ENCODE results near the gene PIK3CG. TPM values are rescaled to one million over a fixed set of nuclear protein-coding genes. Genes with fewer than 3 reads are reported as not detected.

Gene PIK3CG
- total and polyA plus RNA-seq, 10 of the 15 experiments (the other 5 are each of a cell fraction or from before 2014, with no cell fraction given), result 0.79 to 7.6 (median 5.2) TPM

- no peak for TF ChIP-seq RELB (IDR thresholded peaks at IDR 0.05; ENCODE audit: low read depth)
- TF ChIP-seq ZBTB40 (IDR thresholded peaks at IDR 0.05; ENCODE audit: borderline replicate concordance), result no peak
- no peak for TF ChIP-seq RELA (IDR thresholded peaks at IDR 0.05; ENCODE audit: borderline replicate concordance, partially characterized antibody)
- no peak for TF ChIP-seq ZZZ3 (IDR thresholded peaks at IDR 0.05; ENCODE audit: control insufficient read depth, insufficient read length, low read depth)
- no peak for TF ChIP-seq EGR1 (IDR thresholded peaks at IDR 0.05; ENCODE audit: borderline replicate concordance in 1 of 2, low read depth in 2 of 2, low read length in 2 of 2)
- TF ChIP-seq RAD51 (IDR thresholded peaks at IDR 0.05), result no peak
- no peak for TF ChIP-seq CBX5 (IDR thresholded peaks at IDR 0.05; ENCODE audit: low read depth)
- no peak for TF ChIP-seq NFYA (IDR thresholded peaks at IDR 0.05; ENCODE audit: borderline replicate concordance, low read depth, low read length)
- no peak for TF ChIP-seq ESRRA (IDR thresholded peaks at IDR 0.05; ENCODE audit: low read length)
- TF ChIP-seq ZNF592 (IDR thresholded peaks at IDR 0.05), result no peak
- TF ChIP-seq BCLAF1 (IDR thresholded peaks at IDR 0.05), result no peak
Observed at GRCh38 chr7:106905734-106906133, 40.7 kb downstream of the PIK3CG start (continued).
